IMR-90 (cell line): ENCODE results near the gene TIGD2. TPM values are rescaled to one million over a fixed set of nuclear protein-coding genes. Genes with fewer than 3 reads are reported as not detected.

ENCODE experiments used
- ATAC-seq: fragments of 200-7000 bp; cut with Tn5 transposase; 2 replicates; pipeline ENCODE4 v1.9.1; 2020; ENCODE audit warnings: low read depth, mild to moderate bottlenecking, moderate library complexity
- BruUV-seq: library from RNA; stranded (reverse); fragments of 400-500 nt; replicated peaks from 2 replicates; lab custom pipeline; 2021; lab: Mats Ljungman, UMichigan
- CTCF ChIA-PET: fragments of 300-600 bp; formaldehyde crosslinking; extraction: SDS; loops from one replicate; lab custom pipeline; 2021; ENCODE audit warnings: antibody characterized with exemption; lab: Yijun Ruan, JAX
- POLR2A ChIA-PET: fragments of 300-600 bp; sonication (Branson Sonifier 250); formaldehyde crosslinking; loops from one replicate; lab custom pipeline; 2022; ENCODE audit warnings: antibody characterized with exemption; ENCODE audit not compliant: unreplicated experiment; lab: Charles Lee
- DNase-seq: peaks from one replicate; pipeline ENCODE4 v3.0.0; 2013
- H2AFZ ChIP-seq: replicated peaks from 2 replicates; pipeline ENCODE3; 2013; ENCODE audit warnings: low read length, mild to moderate bottlenecking; ENCODE audit not compliant: poor library complexity
- H2AK5ac ChIP-seq: 2 replicates; pipeline ENCODE4 v1.6.1; 2013; ENCODE audit warnings: low read depth, low read length, inconsistent platforms
- H2AK9ac ChIP-seq: replicated peaks from 2 replicates; pipeline ENCODE3; 2013; ENCODE audit warnings: mild to moderate bottlenecking, low read depth, low read length, moderate library complexity; ENCODE audit not compliant: poor library complexity
- H2BK120ac ChIP-seq: 2 replicates; pipeline ENCODE4 v1.6.1; 2013; ENCODE audit warnings: low read depth, low read length, inconsistent platforms
- H2BK15ac ChIP-seq: 3 replicates; pipeline ENCODE4 v1.6.1; 2013; ENCODE audit warnings: low read depth, low read length, inconsistent platforms
- H2BK20ac ChIP-seq: 2 replicates; pipeline ENCODE4 v1.6.1; 2013; ENCODE audit warnings: low read depth, mild to moderate bottlenecking, inconsistent platforms, low read length, moderate library complexity
- H2BK5ac ChIP-seq: 2 replicates; pipeline ENCODE4 v1.6.1; 2013; ENCODE audit warnings: mild to moderate bottlenecking, low read depth, low read length, inconsistent platforms; ENCODE audit not compliant: poor library complexity, severe bottlenecking
- H3K14ac ChIP-seq: replicated peaks from 2 replicates; pipeline ENCODE4 v1.6.1; 2013; ENCODE audit warnings: low read depth, low read length, inconsistent platforms
- H3K18ac ChIP-seq: 2 replicates; pipeline ENCODE4 v1.6.1; 2013; ENCODE audit warnings: low read depth, low read length, control low read depth
- H3K23ac ChIP-seq: 2 replicates; pipeline ENCODE4 v1.6.1; 2013; ENCODE audit warnings: low read depth, low read length, inconsistent platforms
- H3K27ac ChIP-seq: 2 replicates; pipeline ENCODE4 v1.5.1; 2013; ENCODE audit warnings: mild to moderate bottlenecking, control low read depth, low read length; ENCODE audit not compliant: insufficient read depth
- H3K27me3 ChIP-seq: 2 replicates; pipeline ENCODE4 v1.6.1; 2013; ENCODE audit warnings: low read length; ENCODE audit not compliant: control insufficient read depth, insufficient read depth
- H3K36me3 ChIP-seq: 2 replicates; pipeline ENCODE4 v1.6.1; 2013; ENCODE audit warnings: low read length, mixed read lengths; ENCODE audit not compliant: control insufficient read depth, insufficient read depth
- H3K4ac ChIP-seq: 2 replicates; pipeline ENCODE4 v1.6.1; 2013; ENCODE audit warnings: low read depth, low read length, inconsistent platforms
- H3K4me1 ChIP-seq: 2 replicates; pipeline ENCODE4 v1.6.1; 2013; ENCODE audit warnings: low read length, mixed read lengths; ENCODE audit not compliant: control insufficient read depth, insufficient read depth
- H3K4me2 ChIP-seq: 2 replicates; pipeline ENCODE4 v1.6.1; 2013; ENCODE audit warnings: low read depth, mild to moderate bottlenecking, control low read depth, low read length, moderate library complexity
- H3K4me3 ChIP-seq: 2 replicates; pipeline ENCODE4 v1.5.1; 2013; ENCODE audit warnings: low read depth, mild to moderate bottlenecking, control low read depth, low read length, moderate library complexity; ENCODE audit not compliant: insufficient read depth
- H3K56ac ChIP-seq: 2 replicates; pipeline ENCODE4 v1.6.1; 2013; ENCODE audit warnings: low read length, inconsistent platforms; ENCODE audit not compliant: insufficient read depth; ENCODE audit errors: extremely low read depth
- H3K79me1 ChIP-seq, 2 experiments: 2 replicates each; pipeline ENCODE4 v1.6.1; 2013; ENCODE audit warnings: low read length in 2 of 2, inconsistent platforms in 1 of 2, low read depth in 1 of 2
- H3K9ac ChIP-seq: 2 replicates; pipeline ENCODE4 v1.6.1; 2013; ENCODE audit warnings: low read depth, low read length, control low read depth
- H3K9me1 ChIP-seq: 2 replicates; pipeline ENCODE4 v1.6.1; 2013; ENCODE audit warnings: low read length, inconsistent platforms; ENCODE audit not compliant: insufficient read depth
- H3K9me3 ChIP-seq: 2 replicates; pipeline ENCODE4 v1.6.1; 2013; ENCODE audit warnings: low read length; ENCODE audit not compliant: control insufficient read depth, insufficient read depth
- H4K20me1 ChIP-seq: 2 replicates; pipeline ENCODE4 v1.6.1; 2013; ENCODE audit warnings: low read length, inconsistent platforms; ENCODE audit not compliant: insufficient read depth
- H4K5ac ChIP-seq: 2 replicates; pipeline ENCODE4 v1.6.1; 2013; ENCODE audit warnings: mild to moderate bottlenecking, low read depth, low read length, control low read depth
- H4K8ac ChIP-seq, 2 experiments: 2 replicates each; pipeline ENCODE4 v1.6.1; 2013; ENCODE audit warnings: low read depth in 2 of 2, low read length in 2 of 2, control low read depth in 1 of 2, inconsistent platforms in 1 of 2
- H4K91ac ChIP-seq: 2 replicates; pipeline ENCODE4 v1.6.1; 2013; ENCODE audit warnings: low read depth, low read length, inconsistent platforms; ENCODE audit not compliant: insufficient read depth
- BHLHE40 ChIP-seq: fragments of 150-350 bp; IDR thresholded peaks from 2 replicates; pipeline ENCODE4 v1.6.1; 2016; ENCODE audit warnings: mild to moderate bottlenecking, low read depth, low read length
- CEBPB ChIP-seq: IDR thresholded peaks from 2 replicates; pipeline ENCODE4 v1.6.1; 2012; ENCODE audit warnings: low read depth, low read length, improper control_type of control experiment
- CHD1 ChIP-seq: IDR thresholded peaks from 2 replicates; pipeline ENCODE4 v1.6.1; 2012; ENCODE audit warnings: low read depth, low read length, improper control_type of control experiment
- CTCF ChIP-seq: conservative IDR thresholded peaks from 2 replicates; pipeline ENCODE4 v1.5.1; 2012; ENCODE audit warnings: mild to moderate bottlenecking, low read depth, low read length, improper control_type of control experiment
- ELK1 ChIP-seq: fragments of 150-350 bp; IDR thresholded peaks from 2 replicates; pipeline ENCODE4 v1.6.1; 2016; ENCODE audit warnings: low read depth, mild to moderate bottlenecking, low read length, moderate library complexity, borderline replicate concordance
- FOS ChIP-seq: fragments of 150-350 bp; IDR thresholded peaks from 2 replicates; pipeline ENCODE4 v1.6.1; 2016; ENCODE audit warnings: low read depth, low read length
- MAFK ChIP-seq: IDR thresholded peaks from 2 replicates; pipeline ENCODE4 v1.6.1; 2012; ENCODE audit warnings: low read depth, low read length, improper control_type of control experiment
- MAZ ChIP-seq: IDR thresholded peaks from 2 replicates; pipeline ENCODE4 v1.6.1; 2012; ENCODE audit warnings: low read depth, mild to moderate bottlenecking, low read length, improper control_type of control experiment, moderate library complexity, borderline replicate concordance
- MXI1 ChIP-seq: IDR thresholded peaks from 2 replicates; pipeline ENCODE4 v1.6.1; 2012; ENCODE audit warnings: low read depth, mild to moderate bottlenecking, low read length, moderate library complexity, borderline replicate concordance
- NFE2L2 ChIP-seq: fragments of 150-350 bp; IDR thresholded peaks from 2 replicates; pipeline ENCODE4 v1.6.1; 2016; ENCODE audit warnings: low read depth, mild to moderate bottlenecking, low read length
- POLR2A ChIP-seq: IDR thresholded peaks from 2 replicates; pipeline ENCODE4 v1.6.1; 2012; ENCODE audit warnings: mild to moderate bottlenecking, low read depth, low read length
- RAD21 ChIP-seq: IDR thresholded peaks from 2 replicates; pipeline ENCODE4 v1.6.1; 2012; ENCODE audit warnings: low read length, improper control_type of control experiment
- RCOR1 ChIP-seq: IDR thresholded peaks from 2 replicates; pipeline ENCODE4 v1.6.1; 2012; ENCODE audit warnings: mild to moderate bottlenecking, low read length, improper control_type of control experiment; ENCODE audit not compliant: insufficient replicate concordance
- RFX5 ChIP-seq: IDR thresholded peaks from 2 replicates; pipeline ENCODE4 v1.8.0; 2012; ENCODE audit warnings: low read depth, mild to moderate bottlenecking, low read length, moderate library complexity
- SMC3 ChIP-seq: fragments of 150-350 bp; IDR thresholded peaks from 2 replicates; pipeline ENCODE4 v1.6.1; 2016; ENCODE audit warnings: low read depth, mild to moderate bottlenecking, antibody characterized with exemption, low read length, moderate library complexity
- USF2 ChIP-seq: fragments of 150-350 bp; IDR thresholded peaks from 2 replicates; pipeline ENCODE4 v1.6.1; 2017; ENCODE audit warnings: mild to moderate bottlenecking, antibody characterized with exemption, low read length, low read depth
- WGBS, 2 experiments: methylation state at CpG; one replicate each; pipeline versions ENCODE4 v1.1.5 to v1.1.7; 2013; ENCODE audit warnings: missing lambda C conversion rate in 2 of 2; ENCODE audit not compliant: insufficient read length in 1 of 2; ENCODE audit errors: extremely low coverage in 2 of 2; 5-methylcytosine and 5-hydroxymethylcytosine counted together
- dilution Hi-C: fragments of 300-500 bp; cut with HindIII; formaldehyde crosslinking; loops from one replicate; pipeline ENCODE4 v1.14.3; 2018; ENCODE audit warnings: low sequenced_read_pairs; ENCODE audit not compliant: unreplicated experiment
- in situ Hi-C: fragments of 300-500 bp; cut with MboI; formaldehyde crosslinking; loops from 3 replicates; pipeline ENCODE4 v1.14.3; 2019; ENCODE audit warnings: low sequenced_read_pairs, inconsistent platforms, mixed read lengths
- intact Hi-C: fragments of 100-400 bp; cut with micrococcal nuclease; formaldehyde crosslinking; loops from 2 replicates; pipeline ENCODE4 v1.10.0; 2022
- polyA plus RNA-seq, 3 experiments: library from polyadenylated mRNA; depleted of rRNA; stranded (reverse); fragments of >200 nt; gene quantifications; 2 replicates each; pipeline ENCODE4 v1.2.3, GENCODE V29; 2012; ENCODE audit warnings: low replicate concordance in 1 of 3
- total RNA-seq: library from RNA; depleted of rRNA; stranded (reverse); fragments of >200 nt; gene quantifications from 2 replicates; pipeline ENCODE4 v1.2.3, GENCODE V29; 2012

The TIGD2 gene
- total and polyA plus RNA-seq, 2 of the 4 experiments (the other 2 are of a cell fraction), result 5.6 to 12.4 TPM

- peaks cover 7% of the 10 kb centered on the region for H3K27me3 ChIP-seq
- H3K4me2 ChIP-seq, result no peak overlapping the region
- no peak overlapping the region for H3K23ac ChIP-seq
- no peak overlapping the region for H2AFZ ChIP-seq
- H4K8ac ChIP-seq, result no peak overlapping the region
- CTCF ChIA-PET, result no interaction called here
- no peaks in the 10 kb centered on the region for H4K20me1 ChIP-seq
- no peak overlapping the region for H3K14ac ChIP-seq
- no peak overlapping the region for H3K4me3 ChIP-seq
- no peak overlapping the region for H3K56ac ChIP-seq
- no peak overlapping the region for H3K9ac ChIP-seq
- no peaks in the 10 kb centered on the region for H3K9me1 ChIP-seq
- no peak for DNase-seq
- no peak for ATAC-seq
- H4K91ac ChIP-seq, result no peak overlapping the region
- H2AK5ac ChIP-seq, result no peak overlapping the region
- H2BK5ac ChIP-seq, result no peak overlapping the region
- no peak for TF ChIP-seq USF2
- TF ChIP-seq MXI1, result no peak
- no peak for TF ChIP-seq CEBPB
- TF ChIP-seq POLR2A, result no peak
- TF ChIP-seq BHLHE40, result no peak
- no peak for TF ChIP-seq CTCF
- TF ChIP-seq ELK1, result no peak
- TF ChIP-seq FOS, result no peak
- no peak for TF ChIP-seq RAD21
- no peak for TF ChIP-seq CHD1
- TF ChIP-seq NFE2L2, result no peak
- TF ChIP-seq MAZ, result no peak
- TF ChIP-seq RCOR1, result no peak
- no peak for TF ChIP-seq MAFK
- no peak for TF ChIP-seq SMC3
- no peak for TF ChIP-seq RFX5
- no peak overlapping the region for H2BK120ac ChIP-seq
- no peak overlapping the region for H3K18ac ChIP-seq
- WGBS, 2 experiments, result no CpG with 5 or more reads among the region's 1 CpG
- no peak overlapping the region for H2BK20ac ChIP-seq
- POLR2A ChIA-PET, result no interaction called here
- H4K5ac ChIP-seq, result no peak overlapping the region
- intact Hi-C loops (no loop called here), dilution Hi-C loops (no loop called here), in situ Hi-C loops (no loop called here)
- no peak overlapping the region for H3K27ac ChIP-seq
- H3K36me3 ChIP-seq, result no peaks in the 10 kb centered on the region
- no peaks in the 10 kb centered on the region for H3K79me1 ChIP-seq
- H2AK9ac ChIP-seq, result no peak overlapping the region
- H3K4ac ChIP-seq, result no peak overlapping the region
- no peaks in the 10 kb centered on the region for H3K4me1 ChIP-seq
- no peak overlapping the region for H2BK15ac ChIP-seq
- no TSS peak for BruUV-seq
- H3K9me3 ChIP-seq, result peaks cover 10% of the 10 kb centered on the region
Measured at GRCh38 chr4:89078300-89078699, 33.0 kb upstream of the TIGD2 start.
